HL-60 (cell line): ENCODE measurements around the gene CPD.

Experiments used
- CTCF ChIP-seq: IDR thresholded peaks from one replicate; pipeline ENCODE4 v1.5.1; 2011; ENCODE audit warnings: low read length, control low read depth, inconsistent platforms; ENCODE audit not compliant: insufficient read depth
- GABPA ChIP-seq: IDR thresholded peaks from 2 replicates; pipeline ENCODE4 v1.6.1; 2012; ENCODE audit warnings: low read depth
- POLR2AphosphoS5 ChIP-seq: IDR thresholded peaks from 2 replicates; pipeline ENCODE4 v1.6.1; 2012; ENCODE audit warnings: low read depth
- TF ChIP-seq, protein P1 (sequence below): IDR thresholded peaks from 2 replicates; pipeline ENCODE4 v1.6.1; 2012; ENCODE audit warnings: low read depth; ENCODE audit not compliant: insufficient replicate concordance

GRCh38 chr17:30513346-30513745 is 134.6 kb downstream of the CPD start:
- no peak for TF ChIP-seq CTCF
- TF ChIP-seq POLR2AphosphoS5: no peak
- TF ChIP-seq, protein P1, sequence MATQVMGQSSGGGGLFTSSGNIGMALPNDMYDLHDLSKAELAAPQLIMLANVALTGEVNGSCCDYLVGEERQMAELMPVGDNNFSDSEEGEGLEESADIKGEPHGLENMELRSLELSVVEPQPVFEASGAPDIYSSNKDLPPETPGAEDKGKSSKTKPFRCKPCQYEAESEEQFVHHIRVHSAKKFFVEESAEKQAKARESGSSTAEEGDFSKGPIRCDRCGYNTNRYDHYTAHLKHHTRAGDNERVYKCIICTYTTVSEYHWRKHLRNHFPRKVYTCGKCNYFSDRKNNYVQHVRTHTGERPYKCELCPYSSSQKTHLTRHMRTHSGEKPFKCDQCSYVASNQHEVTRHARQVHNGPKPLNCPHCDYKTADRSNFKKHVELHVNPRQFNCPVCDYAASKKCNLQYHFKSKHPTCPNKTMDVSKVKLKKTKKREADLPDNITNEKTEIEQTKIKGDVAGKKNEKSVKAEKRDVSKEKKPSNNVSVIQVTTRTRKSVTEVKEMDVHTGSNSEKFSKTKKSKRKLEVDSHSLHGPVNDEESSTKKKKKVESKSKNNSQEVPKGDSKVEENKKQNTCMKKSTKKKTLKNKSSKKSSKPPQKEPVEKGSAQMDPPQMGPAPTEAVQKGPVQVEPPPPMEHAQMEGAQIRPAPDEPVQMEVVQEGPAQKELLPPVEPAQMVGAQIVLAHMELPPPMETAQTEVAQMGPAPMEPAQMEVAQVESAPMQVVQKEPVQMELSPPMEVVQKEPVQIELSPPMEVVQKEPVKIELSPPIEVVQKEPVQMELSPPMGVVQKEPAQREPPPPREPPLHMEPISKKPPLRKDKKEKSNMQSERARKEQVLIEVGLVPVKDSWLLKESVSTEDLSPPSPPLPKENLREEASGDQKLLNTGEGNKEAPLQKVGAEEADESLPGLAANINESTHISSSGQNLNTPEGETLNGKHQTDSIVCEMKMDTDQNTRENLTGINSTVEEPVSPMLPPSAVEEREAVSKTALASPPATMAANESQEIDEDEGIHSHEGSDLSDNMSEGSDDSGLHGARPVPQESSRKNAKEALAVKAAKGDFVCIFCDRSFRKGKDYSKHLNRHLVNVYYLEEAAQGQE: no peak
- no peak for TF ChIP-seq GABPA
